ENCODE data around the gene TBC1D2. TPM values are rescaled to one million over a fixed set of nuclear protein-coding genes. Genes with fewer than 3 reads are reported as not detected.
"Not testable (repeated sequence)": the region's sequence is repeated elsewhere in the genome, so short reads cannot be mapped to it uniquely, and the experiment has no call there.

TBC1D2 gene
- total RNA-seq, 1 experiment from 2014 or later, result 0.97 TPM

DNA sequence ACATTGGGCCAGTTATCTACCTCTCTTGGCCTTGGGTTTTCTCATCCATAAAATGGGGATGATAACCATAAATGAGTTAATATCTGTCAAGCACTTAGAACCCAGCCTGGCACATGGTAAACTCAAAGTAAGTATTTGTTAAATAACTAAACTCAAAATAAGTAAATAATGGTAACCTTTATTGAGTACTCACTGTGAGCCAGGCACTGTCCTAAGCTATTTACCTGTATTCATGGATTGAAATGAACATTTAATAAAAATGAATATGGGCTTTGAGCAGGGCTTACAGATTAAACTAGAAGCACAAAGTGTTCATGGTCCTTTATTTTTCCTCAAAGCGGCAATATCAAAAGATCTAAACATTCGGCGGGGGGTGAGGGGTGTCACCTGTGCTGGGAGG, 79.7 kb downstream of the TBC1D2 start:
- H3K4me1 ChIP-seq (ENCODE audit: low read length), result peaks cover 8% of the 10 kb centered on the region
- H3K4me2 ChIP-seq (ENCODE audit: low read depth, low read length, poor library complexity, severe bottlenecking), result no peak overlapping the region
- no peak for DNase-seq
- no peaks in the 10 kb centered on the region for H3K79me2 ChIP-seq (ENCODE audit: low read length)
- no peak overlapping the region for H2AFZ ChIP-seq (ENCODE audit: low read length)
- no peaks in the 10 kb centered on the region for H3K36me3 ChIP-seq (ENCODE audit: insufficient read depth, low read length)
- H3K9me2 ChIP-seq (replicated peaks; ENCODE audit: insufficient read depth, low read length), result no peaks in the 10 kb centered on the region
- no peak overlapping the region for H3K27ac ChIP-seq (ENCODE audit: low read length)
- H3K4me3 ChIP-seq (ENCODE audit: low read length), result no peak overlapping the region
- H3K27me3 ChIP-seq (ENCODE audit: low read length), result no peaks in the 10 kb centered on the region
- H3K9ac ChIP-seq (ENCODE audit: low read length), result no peak overlapping the region
- H4K20me1 ChIP-seq (ENCODE audit: insufficient read depth, low read depth, low read length), result no peaks in the 10 kb centered on the region
- no peaks in the 10 kb centered on the region for H3K9me3 ChIP-seq (ENCODE audit: low read length)

DNA sequence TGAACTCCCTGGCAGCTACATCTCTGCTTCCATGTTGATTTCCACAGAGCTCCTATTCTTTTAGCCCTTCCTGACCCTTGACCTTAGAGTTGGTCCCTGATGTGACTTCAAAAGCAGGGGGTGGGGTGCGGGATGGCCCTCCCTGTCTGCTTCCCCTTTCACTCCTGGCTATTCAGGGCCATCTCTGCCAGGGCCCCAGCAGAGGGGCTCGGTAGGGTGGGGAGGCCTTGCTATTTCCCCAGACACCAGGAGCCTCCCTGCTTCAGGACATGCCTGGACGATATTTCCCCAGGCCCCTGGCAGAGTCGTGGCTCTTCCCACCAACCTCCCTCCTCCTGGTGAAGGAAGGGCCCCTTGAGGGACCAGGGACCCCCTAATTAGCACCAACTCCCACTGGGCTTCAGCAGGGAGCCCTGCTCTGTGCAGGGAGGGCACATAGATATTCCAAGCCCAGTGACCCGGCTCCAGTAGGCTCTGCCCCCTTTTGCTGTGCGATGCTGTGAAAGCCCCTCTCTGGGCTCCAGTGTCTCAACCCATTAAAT, 80.3 kb downstream of the TBC1D2 start:
- no peaks in the 10 kb centered on the region for H3K9me3 ChIP-seq (ENCODE audit: low read length)
- H3K9me2 ChIP-seq (replicated peaks; ENCODE audit: insufficient read depth, low read length), result no peaks in the 10 kb centered on the region
- H3K36me3 ChIP-seq (ENCODE audit: insufficient read depth, low read length), result no peaks in the 10 kb centered on the region
- H3K79me2 ChIP-seq (ENCODE audit: low read length), result no peaks in the 10 kb centered on the region
- no peak overlapping the region for H3K4me3 ChIP-seq (ENCODE audit: low read length)
- no peaks in the 10 kb centered on the region for H4K20me1 ChIP-seq (ENCODE audit: insufficient read depth, low read depth, low read length)
- no peak overlapping the region for H3K4me2 ChIP-seq (ENCODE audit: low read depth, low read length, poor library complexity, severe bottlenecking)
- H3K4me1 ChIP-seq (ENCODE audit: low read length), result peaks cover 8% of the 10 kb centered on the region
- H3K9ac ChIP-seq (ENCODE audit: low read length), result no peak overlapping the region
- DNase-seq, result no peak
- H2AFZ ChIP-seq (ENCODE audit: low read length), result no peak overlapping the region
- H3K27ac ChIP-seq (ENCODE audit: low read length), result no peak overlapping the region
- no peaks in the 10 kb centered on the region for H3K27me3 ChIP-seq (ENCODE audit: low read length)

DNA sequence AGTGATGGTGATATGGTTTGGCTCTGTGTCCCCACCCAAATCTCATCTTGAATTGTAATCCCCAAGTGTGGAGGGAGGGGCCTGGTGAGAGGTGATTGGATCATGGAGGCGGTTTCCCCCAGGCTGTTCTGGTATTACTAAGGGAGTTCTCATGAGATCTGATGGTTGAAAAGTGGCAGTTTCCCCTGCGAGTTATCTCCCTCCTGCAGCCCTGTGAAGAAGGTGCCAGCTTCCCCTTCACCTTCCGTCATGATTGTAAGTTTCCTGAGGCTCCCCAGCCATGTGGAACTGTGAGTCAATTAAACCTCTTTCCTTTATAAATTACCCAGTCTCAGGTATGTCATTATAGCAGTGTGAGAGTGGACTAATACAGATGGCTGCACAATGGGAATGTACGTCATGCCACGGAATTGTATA, 80.9 kb downstream of the TBC1D2 start:
- not testable (repeated sequence) for H3K36me3 ChIP-seq (ENCODE audit: insufficient read depth, low read length); H2AFZ ChIP-seq (ENCODE audit: low read length); DNase-seq; H3K4me2 ChIP-seq (ENCODE audit: low read depth, low read length, poor library complexity, severe bottlenecking); H3K27me3 ChIP-seq (ENCODE audit: low read length); H3K27ac ChIP-seq (ENCODE audit: low read length); H3K4me3 ChIP-seq (ENCODE audit: low read length); H4K20me1 ChIP-seq (ENCODE audit: insufficient read depth, low read depth, low read length); H3K9me3 ChIP-seq (ENCODE audit: low read length); H3K9me2 ChIP-seq (replicated peaks; ENCODE audit: insufficient read depth, low read length); H3K79me2 ChIP-seq (ENCODE audit: low read length); H3K9ac ChIP-seq (ENCODE audit: low read length)
- peaks cover 14% of the 10 kb centered on the region for H3K4me1 ChIP-seq (ENCODE audit: low read length)

DNA sequence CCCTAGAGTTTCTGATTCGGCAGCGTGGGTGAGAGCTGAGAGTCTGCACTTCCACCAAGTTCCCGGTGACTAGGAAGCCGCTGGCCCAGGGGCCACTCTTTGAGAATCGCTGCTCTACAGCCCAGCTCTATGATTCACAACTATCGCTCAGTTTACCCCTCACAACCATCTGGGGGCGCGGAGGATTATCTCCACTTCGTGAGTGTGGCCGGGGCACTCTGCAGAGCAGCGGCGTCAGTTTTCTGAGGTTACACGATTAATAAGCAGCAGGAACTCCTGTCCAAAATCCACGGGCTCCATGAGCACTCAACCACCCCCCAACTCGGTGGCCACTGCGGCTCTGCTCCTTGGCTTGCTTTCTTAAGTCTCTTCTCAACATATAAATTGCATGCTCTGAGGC, 82.3 kb downstream of the TBC1D2 start:
- H4K20me1 ChIP-seq (ENCODE audit: insufficient read depth, low read depth, low read length), result no peaks in the 10 kb centered on the region
- no peak overlapping the region for H2AFZ ChIP-seq (ENCODE audit: low read length)
- H3K9ac ChIP-seq (ENCODE audit: low read length), result no peak overlapping the region
- H3K4me2 ChIP-seq (ENCODE audit: low read depth, low read length, poor library complexity, severe bottlenecking), result no peak overlapping the region
- H3K4me3 ChIP-seq (ENCODE audit: low read length), result no peak overlapping the region
- peaks cover 27% of the 10 kb centered on the region for H3K4me1 ChIP-seq (ENCODE audit: low read length)
- no peak for DNase-seq
- no peaks in the 10 kb centered on the region for H3K9me2 ChIP-seq (replicated peaks; ENCODE audit: insufficient read depth, low read length)
- no peaks in the 10 kb centered on the region for H3K36me3 ChIP-seq (ENCODE audit: insufficient read depth, low read length)
- no peaks in the 10 kb centered on the region for H3K27me3 ChIP-seq (ENCODE audit: low read length)
- H3K27ac ChIP-seq (ENCODE audit: low read length), result no peak overlapping the region
- no peaks in the 10 kb centered on the region for H3K79me2 ChIP-seq (ENCODE audit: low read length)
- H3K9me3 ChIP-seq (ENCODE audit: low read length), result no peaks in the 10 kb centered on the region

DNA sequence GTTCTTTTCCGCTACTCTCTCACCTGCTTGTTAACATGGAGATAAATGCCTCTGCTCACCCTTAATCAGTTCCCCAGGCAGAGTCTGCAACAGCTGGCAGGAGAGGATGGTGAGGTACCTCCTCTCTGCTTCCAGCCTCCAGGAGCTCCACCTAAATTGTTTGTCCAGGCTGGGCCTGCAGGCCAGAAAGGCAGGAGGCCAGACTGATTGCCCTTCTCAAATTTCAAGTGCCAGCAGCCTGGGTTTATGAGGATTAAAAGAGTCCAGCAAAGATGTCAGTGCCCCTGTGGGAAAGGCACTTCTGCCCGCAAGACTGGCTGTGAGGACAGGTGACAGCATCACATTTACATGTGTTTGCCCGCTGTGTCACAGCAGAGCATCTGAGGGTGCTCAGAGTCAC, 82.8 kb downstream of the TBC1D2 start:
- Histone ChIP-seq H3K4me1 (ENCODE audit: low read length) (peaks cover 33% of the 10 kb centered on the region), H3K36me3 (ENCODE audit: insufficient read depth, low read length) (no peaks in the 10 kb centered on the region), H3K4me2 (ENCODE audit: low read depth, low read length, poor library complexity, severe bottlenecking) (peak overlapping the region; percentile 13), H2AFZ (ENCODE audit: low read length) (no peak overlapping the region), H3K79me2 (ENCODE audit: low read length) (no peaks in the 10 kb centered on the region), H3K27me3 (ENCODE audit: low read length) (no peaks in the 10 kb centered on the region), H3K9me3 (ENCODE audit: low read length) (no peaks in the 10 kb centered on the region), H3K9ac (ENCODE audit: low read length) (no peak overlapping the region), H3K4me3 (ENCODE audit: low read length) (no peak overlapping the region), H4K20me1 (ENCODE audit: insufficient read depth, low read depth, low read length) (no peaks in the 10 kb centered on the region), H3K9me2 (replicated peaks; ENCODE audit: insufficient read depth, low read length) (no peaks in the 10 kb centered on the region), H3K27ac (ENCODE audit: low read length) (no peak overlapping the region)
- DNase-seq, result no peak

DNA sequence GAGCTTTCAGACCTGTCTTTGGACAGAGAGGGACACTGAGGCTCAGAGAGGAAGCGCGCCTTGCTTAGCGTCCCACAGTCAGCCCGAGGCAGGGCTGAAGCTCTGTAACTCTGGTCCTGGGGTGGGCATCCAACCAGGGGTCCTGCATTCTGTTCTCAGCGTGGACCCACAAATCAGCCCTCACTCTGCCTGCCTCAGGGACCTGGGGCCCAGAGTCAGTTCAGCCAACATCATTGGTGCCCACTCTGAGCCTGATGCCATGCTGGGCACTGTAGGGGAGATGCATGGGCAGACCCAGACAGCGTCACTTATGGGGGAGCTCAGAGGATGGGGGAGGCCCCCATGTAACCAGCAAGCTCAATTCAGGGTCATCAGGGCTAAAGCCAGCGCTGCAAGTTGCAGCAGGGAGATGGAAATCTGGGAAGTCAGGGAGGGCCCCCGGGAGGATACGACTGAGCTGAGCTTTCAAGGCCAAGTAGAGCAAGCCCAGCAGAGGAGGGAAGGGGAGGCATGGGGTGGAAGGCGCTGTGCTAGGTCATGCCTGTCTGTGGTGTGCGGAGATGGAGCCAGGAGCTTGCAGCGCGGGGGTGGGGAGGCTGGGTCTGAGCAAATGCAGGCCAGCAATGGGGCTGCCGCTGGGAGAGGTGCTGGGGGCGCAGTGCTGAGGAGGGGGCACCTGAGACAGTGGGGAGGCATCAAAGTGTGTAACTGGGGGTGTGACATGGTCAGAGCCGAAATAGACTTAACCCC, 84.1 kb downstream of the TBC1D2 start:
- Histone ChIP-seq H3K79me2 (ENCODE audit: low read length) (no peaks in the 10 kb centered on the region), H4K20me1 (ENCODE audit: insufficient read depth, low read depth, low read length) (no peaks in the 10 kb centered on the region), H3K9me3 (ENCODE audit: low read length) (no peaks in the 10 kb centered on the region), H3K4me3 (ENCODE audit: low read length) (no peak overlapping the region), H3K27ac (ENCODE audit: low read length) (no peak overlapping the region), H2AFZ (ENCODE audit: low read length) (no peak overlapping the region), H3K4me2 (ENCODE audit: low read depth, low read length, poor library complexity, severe bottlenecking) (no peak overlapping the region), H3K27me3 (ENCODE audit: low read length) (no peaks in the 10 kb centered on the region), H3K9me2 (replicated peaks; ENCODE audit: insufficient read depth, low read length) (no peaks in the 10 kb centered on the region), H3K9ac (ENCODE audit: low read length) (no peak overlapping the region), H3K4me1 (ENCODE audit: low read length) (peaks cover 33% of the 10 kb centered on the region), H3K36me3 (ENCODE audit: insufficient read depth, low read length) (no peaks in the 10 kb centered on the region)
- no peak for DNase-seq

DNA sequence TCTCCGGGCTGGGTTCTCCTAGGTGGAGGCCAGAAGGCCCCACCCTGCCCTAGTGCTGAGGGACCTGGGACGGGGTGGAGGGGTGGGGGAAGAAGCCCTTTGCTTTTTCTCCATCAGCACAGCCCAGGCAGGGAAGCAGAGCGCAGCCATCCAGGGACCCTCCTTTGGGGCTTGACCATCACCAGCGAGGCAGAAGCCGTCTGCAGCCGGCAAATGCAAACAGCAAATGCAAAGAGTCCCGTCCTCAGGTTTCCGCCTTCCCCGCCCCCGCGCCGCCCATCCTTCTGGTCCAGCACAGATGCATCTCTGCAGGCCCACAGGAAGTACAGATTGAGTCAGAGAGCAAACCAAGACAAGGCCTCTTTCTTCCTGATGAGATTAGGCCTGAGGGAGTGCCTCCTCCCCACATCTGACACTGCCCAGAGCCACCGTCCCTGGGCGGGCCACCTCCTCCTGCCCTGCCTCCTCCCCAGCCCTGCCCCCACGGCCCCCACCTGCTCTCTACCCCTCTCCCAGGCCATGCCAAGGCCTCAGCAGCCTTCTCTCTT, 86.4 kb downstream of the TBC1D2 start:
- H3K79me2 ChIP-seq (ENCODE audit: low read length), result no peaks in the 10 kb centered on the region
- H3K9ac ChIP-seq (ENCODE audit: low read length), result peak overlapping the region; percentile 73
- H3K4me3 ChIP-seq (ENCODE audit: low read length), result peak overlapping the region; percentile 62
- H3K36me3 ChIP-seq (ENCODE audit: insufficient read depth, low read length), result no peaks in the 10 kb centered on the region
- peak; percentile 91 for DNase-seq
- peak overlapping the region; percentile 83 for H3K27ac ChIP-seq (ENCODE audit: low read length)
- H3K4me1 ChIP-seq (ENCODE audit: low read length), result peaks cover 38% of the 10 kb centered on the region
- H2AFZ ChIP-seq (ENCODE audit: low read length), result peak overlapping the region; percentile 89
- no peaks in the 10 kb centered on the region for H3K9me2 ChIP-seq (replicated peaks; ENCODE audit: insufficient read depth, low read length)
- H3K9me3 ChIP-seq (ENCODE audit: low read length), result no peaks in the 10 kb centered on the region
- peak overlapping the region; percentile 85 for H3K4me2 ChIP-seq (ENCODE audit: low read depth, low read length, poor library complexity, severe bottlenecking)
- no peaks in the 10 kb centered on the region for H4K20me1 ChIP-seq (ENCODE audit: insufficient read depth, low read depth, low read length)
- H3K27me3 ChIP-seq (ENCODE audit: low read length), result no peaks in the 10 kb centered on the region

DNA sequence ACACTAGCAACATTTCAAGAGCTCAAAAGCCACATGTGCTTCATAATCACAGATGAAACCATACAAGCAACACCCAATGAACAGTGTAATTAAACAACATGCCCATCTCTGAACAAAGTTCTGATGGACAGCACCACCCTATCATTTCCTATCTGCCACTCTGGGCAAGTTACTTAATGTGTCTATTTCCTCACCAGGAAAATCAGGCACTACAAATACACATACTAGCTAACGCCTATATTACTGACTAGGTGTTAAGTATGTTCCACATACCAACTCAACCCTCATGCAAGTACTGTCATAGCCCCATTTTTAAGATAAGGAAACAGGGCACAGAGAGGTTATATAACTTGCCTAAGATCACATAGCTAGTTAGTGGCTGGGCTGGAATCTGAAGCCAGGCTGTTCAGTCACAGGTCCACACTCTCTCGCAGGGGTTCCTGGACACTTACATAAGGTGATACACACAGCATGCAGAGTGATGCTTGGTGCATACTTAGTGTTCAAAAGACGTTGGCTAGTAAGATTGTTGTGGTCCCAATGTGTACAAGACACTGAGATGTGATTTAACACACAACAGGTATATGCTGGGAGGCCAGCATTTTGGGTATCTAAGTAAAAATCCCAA, 87.2 kb downstream of the TBC1D2 start:
- Histone ChIP-seq H3K36me3 (ENCODE audit: insufficient read depth, low read length) (no peaks in the 10 kb centered on the region), H3K9ac (ENCODE audit: low read length) (peak overlapping the region; percentile 73), H3K4me1 (ENCODE audit: low read length) (peaks cover 38% of the 10 kb centered on the region), H2AFZ (ENCODE audit: low read length) (peak overlapping the region; percentile 89), H3K4me3 (ENCODE audit: low read length) (peak overlapping the region; percentile 62), H3K4me2 (ENCODE audit: low read depth, low read length, poor library complexity, severe bottlenecking) (peak overlapping the region; percentile 85), H3K9me2 (replicated peaks; ENCODE audit: insufficient read depth, low read length) (no peaks in the 10 kb centered on the region), H3K27ac (ENCODE audit: low read length) (peak overlapping the region; percentile 83), H3K79me2 (ENCODE audit: low read length) (no peaks in the 10 kb centered on the region), H4K20me1 (ENCODE audit: insufficient read depth, low read depth, low read length) (no peaks in the 10 kb centered on the region), H3K9me3 (ENCODE audit: low read length) (no peaks in the 10 kb centered on the region), H3K27me3 (ENCODE audit: low read length) (no peaks in the 10 kb centered on the region)
- peak; percentile 45 for DNase-seq

All from Karpas-422 (cell line).